ENCODE data around the gene DSE.

- TF ChIP-seq CTCF (conservative IDR thresholded peaks at IDR 0.05 in 1 of 2, IDR thresholded peaks at IDR 0.05 in 1 of 2; ENCODE audit: low read depth in 1 of 2, low read length in 2 of 2) (no peak), EZH2 (IDR thresholded peaks at IDR 0.05; ENCODE audit: low read length, missing control alignments) (no peak)
These were observed 121.0 kb downstream of the DSE start for GRCh38 chr6:116491610-116492330.
